B cell (primary cell): Measurements from ENCODE around the gene ATRNL1. TPM values are rescaled to one million over a fixed set of nuclear protein-coding genes. Genes with fewer than 3 reads are reported as not detected.

Experiments used
- ATAC-seq: fragments of 200-7000 bp; cut with Tn5 transposase; one replicate; pipeline ENCODE4 v1.10.0; 2021; ENCODE audit warnings: low read depth, mild to moderate bottlenecking, moderate number of reproducible peaks, moderate library complexity
- CTCF ChIA-PET: fragments of 350-600 bp; sonication (Branson Sonifier 250); formaldehyde crosslinking; loops from one replicate; lab custom pipeline; 2021; ENCODE audit warnings: antibody characterized with exemption, inconsistent platforms; lab: Charles Lee
- POLR2A ChIA-PET: fragments of 350-600 bp; sonication (Branson Sonifier 250); formaldehyde crosslinking; loops from one replicate; lab custom pipeline; 2021; ENCODE audit warnings: antibody characterized with exemption; lab: Charles Lee
- DNase-seq: peaks from one replicate; pipeline ENCODE4 v3.0.0; 2013
- H2AFZ ChIP-seq: 2 replicates; pipeline ENCODE4 v1.6.1; 2012; ENCODE audit warnings: mild to moderate bottlenecking, low read depth, low read length; ENCODE audit not compliant: insufficient read depth, poor library complexity, severe bottlenecking
- H3K27ac ChIP-seq, 2 donors: 1 replicate in 1 of 2; 2 replicates in 1 of 2; pipeline ENCODE4 v1.5.1; 2012 to 2013; ENCODE audit warnings: low read length in 2 of 2, mild to moderate bottlenecking in 2 of 2, moderate library complexity in 1 of 2
- H3K27me3 ChIP-seq, 4 experiments: fragments of 200-600 bp in 1 of 4; sonication (generic) in 1 of 4; replicated peaks in 1 of 4; 1 replicate in 2 of 4; 2 replicates in 2 of 4; pipeline versions ENCODE4 v1.6.1 to v1.7.0; 2013 to 2016; ENCODE audit warnings: low read length in 3 of 4, mild to moderate bottlenecking in 2 of 4, mixed read lengths in 1 of 4, moderate library complexity in 1 of 4; ENCODE audit not compliant: insufficient read depth in 4 of 4, control insufficient read depth in 3 of 4; ENCODE audit errors: control extremely low read depth in 1 of 4
- H3K36me3 ChIP-seq, 2 experiments: replicated peaks in 1 of 2; 1 replicate in 1 of 2; 2 replicates in 1 of 2; pipeline versions ENCODE4 v1.6.1 to v1.7.1; 2013; ENCODE audit warnings: low read length in 1 of 2; ENCODE audit not compliant: insufficient read depth in 2 of 2, control insufficient read depth in 1 of 2; ENCODE audit errors: control extremely low read depth in 1 of 2, extremely low read depth in 1 of 2
- H3K4me1 ChIP-seq, 2 donors: fragments of 200-600 bp in 1 of 2; sonication (generic) in 1 of 2; 1 replicate in 1 of 2; 2 replicates in 1 of 2; pipeline versions ENCODE4 v1.5.1 to v1.6.1; 2013 to 2017; ENCODE audit warnings: low read length in 2 of 2; ENCODE audit not compliant: control insufficient read depth in 2 of 2, insufficient read depth in 2 of 2
- H3K4me2 ChIP-seq: replicated peaks from 2 replicates; pipeline ENCODE3; 2012; ENCODE audit warnings: mild to moderate bottlenecking, low read depth, low read length; ENCODE audit not compliant: poor library complexity, severe bottlenecking
- H3K4me3 ChIP-seq, 5 experiments: fragments of 200-600 bp in 1 of 5; sonication (generic) in 1 of 5; 1 replicate in 3 of 5; 2 replicates in 2 of 5; pipeline versions ENCODE4 v1.5.1 to v1.7.0; 2011 to 2016; ENCODE audit warnings: low read length in 4 of 5, mild to moderate bottlenecking in 4 of 5, low read depth in 2 of 5, control low read depth in 1 of 5, moderate library complexity in 1 of 5; ENCODE audit not compliant: insufficient read depth in 1 of 5; ENCODE audit errors: control extremely low read depth in 1 of 5, extremely low read depth in 1 of 5
- H3K79me2 ChIP-seq: fragments of 200-600 bp; sonication (generic); one replicate; pipeline ENCODE4 v1.6.0; 2016; ENCODE audit warnings: low read length; ENCODE audit not compliant: control insufficient read depth, insufficient read depth
- H3K9ac ChIP-seq: fragments of 200-600 bp; sonication (generic); 2 replicates; pipeline ENCODE4 v1.6.1; 2017; ENCODE audit warnings: mild to moderate bottlenecking, low read length, moderate library complexity
- H3K9me3 ChIP-seq, 3 donors: one replicate each; pipeline versions ENCODE4 v1.6.1 to v1.7.1; 2013; ENCODE audit warnings: low read length in 2 of 3; ENCODE audit not compliant: control insufficient read depth in 2 of 3, insufficient read depth in 1 of 3; ENCODE audit errors: control extremely low read depth in 1 of 3
- H4K20me1 ChIP-seq: 2 replicates; pipeline ENCODE4 v1.6.0; 2012; ENCODE audit warnings: mild to moderate bottlenecking, low read length; ENCODE audit not compliant: insufficient read depth, control insufficient read depth, poor library complexity, severe bottlenecking
- H3K27ac Mint-ChIP-seq: one replicate; pipeline ENCODE4 v1.8.0; 2021; ENCODE audit warnings: mixed read lengths
- H3K27me3 Mint-ChIP-seq: one replicate; pipeline ENCODE4 v1.8.0; 2021; ENCODE audit warnings: mixed read lengths
- H3K4me1 Mint-ChIP-seq: one replicate; pipeline ENCODE4 v1.8.0; 2021; ENCODE audit warnings: mixed read lengths
- H3K4me3 Mint-ChIP-seq: one replicate; pipeline ENCODE4 v1.8.0; 2021; ENCODE audit warnings: mixed read lengths
- H3K9me3 Mint-ChIP-seq: one replicate; pipeline ENCODE4 v1.8.0; 2022; ENCODE audit warnings: mixed read lengths; ENCODE audit not compliant: insufficient read depth
- EZH2 ChIP-seq: IDR thresholded peaks from 2 replicates; pipeline ENCODE4 v1.6.1; 2012; ENCODE audit warnings: borderline replicate concordance, low read depth, mild to moderate bottlenecking, moderate library complexity, low read length; ENCODE audit not compliant: insufficient read depth, poor library complexity, severe bottlenecking
- WGBS: methylation state at CpG from one replicate; pipeline ENCODE4 v1.1.5; 2013; ENCODE audit warnings: missing lambda C conversion rate; ENCODE audit not compliant: insufficient coverage; 5-methylcytosine and 5-hydroxymethylcytosine counted together
- intact Hi-C: fragments of 100-400 bp; cut with micrococcal nuclease; formaldehyde crosslinking; loops from one replicate; pipeline ENCODE4 v1.10.0; 2022
- polyA plus RNA-seq: library from polyadenylated mRNA; depleted of rRNA; stranded (reverse); fragments of >200 nt; gene quantifications from 2 replicates; pipeline ENCODE4 v1.2.3, GENCODE V29; 2012
- total RNA-seq, 2 donors: library from RNA; stranded (reverse); fragments of 120-200 nt in 1 of 2; gene quantifications; 1 replicate in 1 of 2; 2 replicates in 1 of 2; pipeline versions ENCODE4 v1.2.3 to v1.2.4, GENCODE V29; 2013 to 2022
- TF ChIP-seq, protein P1 (sequence below): fragments of 200-600 bp; IDR thresholded peaks from one replicate; pipeline ENCODE4 v1.8.0; 2022; ENCODE audit warnings: antibody characterized with exemption, mild to moderate bottlenecking

The ATRNL1 gene
- total and polyA plus RNA-seq, 2 donors (not counting 1 experiment from before 2014, with no cell fraction given): 0.24 to 2.2 TPM

GRCh38 chr10:115066528-115066927 is 26.6 kb upstream of the ATRNL1 start:
- H3K9me3 ChIP-seq: no peaks in the 10 kb centered on the region
- H3K4me2 ChIP-seq: no peak overlapping the region
- ATAC-seq (no peak), DNase-seq (no peak)
- H2AFZ ChIP-seq: no peak overlapping the region
- TF ChIP-seq, protein P1, sequence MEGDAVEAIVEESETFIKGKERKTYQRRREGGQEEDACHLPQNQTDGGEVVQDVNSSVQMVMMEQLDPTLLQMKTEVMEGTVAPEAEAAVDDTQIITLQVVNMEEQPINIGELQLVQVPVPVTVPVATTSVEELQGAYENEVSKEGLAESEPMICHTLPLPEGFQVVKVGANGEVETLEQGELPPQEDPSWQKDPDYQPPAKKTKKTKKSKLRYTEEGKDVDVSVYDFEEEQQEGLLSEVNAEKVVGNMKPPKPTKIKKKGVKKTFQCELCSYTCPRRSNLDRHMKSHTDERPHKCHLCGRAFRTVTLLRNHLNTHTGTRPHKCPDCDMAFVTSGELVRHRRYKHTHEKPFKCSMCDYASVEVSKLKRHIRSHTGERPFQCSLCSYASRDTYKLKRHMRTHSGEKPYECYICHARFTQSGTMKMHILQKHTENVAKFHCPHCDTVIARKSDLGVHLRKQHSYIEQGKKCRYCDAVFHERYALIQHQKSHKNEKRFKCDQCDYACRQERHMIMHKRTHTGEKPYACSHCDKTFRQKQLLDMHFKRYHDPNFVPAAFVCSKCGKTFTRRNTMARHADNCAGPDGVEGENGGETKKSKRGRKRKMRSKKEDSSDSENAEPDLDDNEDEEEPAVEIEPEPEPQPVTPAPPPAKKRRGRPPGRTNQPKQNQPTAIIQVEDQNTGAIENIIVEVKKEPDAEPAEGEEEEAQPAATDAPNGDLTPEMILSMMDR: no peak
- no peak for TF ChIP-seq EZH2
- Mint-ChIP-seq H3K27me3 (peaks cover 24% of the 10 kb centered on the region), H3K27ac (no peak overlapping the region), H3K9me3 (no peaks in the 10 kb centered on the region), H3K4me3 (no peak overlapping the region), H3K4me1 (peaks cover 17% of the 10 kb centered on the region)
- H3K4me3 ChIP-seq: no peak overlapping the region
- no peaks in the 10 kb centered on the region for H3K36me3 ChIP-seq
- H3K9ac ChIP-seq: no peak overlapping the region
- ChIA-PET POLR2A (no interaction called here), CTCF (no interaction called here)
- intact Hi-C loops: no loop called here
- no peak overlapping the region for H3K27ac ChIP-seq
- H3K79me2 ChIP-seq: no peaks in the 10 kb centered on the region
- WGBS: 83% methylated on average over 1 of the region's 1 CpG
- no peaks in the 10 kb centered on the region for H4K20me1 ChIP-seq
- H3K4me1 ChIP-seq: peaks cover 11 to 13% of the 10 kb centered on the region in 2 donors
- H3K27me3 ChIP-seq: peaks cover 0 to 3% (median 0%) of the 10 kb centered on the region in 4 experiments

DNA sequence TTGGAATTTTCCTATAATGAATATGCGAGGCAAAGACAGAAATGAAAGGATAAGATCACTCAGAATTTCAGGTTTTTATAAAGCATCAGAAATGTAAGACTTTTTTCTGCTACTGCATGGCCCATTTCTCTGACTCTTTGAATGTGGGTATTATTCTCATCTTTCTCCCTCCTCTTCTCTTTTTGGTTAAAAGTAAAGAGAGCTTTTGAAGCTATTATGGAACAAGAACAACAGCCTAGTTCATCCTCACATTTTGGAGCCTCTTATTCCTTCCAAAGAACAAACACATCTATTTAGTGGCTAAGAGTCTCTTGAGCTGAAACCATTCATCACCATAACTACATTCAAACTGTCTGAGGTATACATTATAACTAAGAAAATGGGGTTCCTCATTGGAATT is 19.4 kb upstream of the ATRNL1 start:
- no peak overlapping the region for H3K4me2 ChIP-seq
- peaks cover 4% of the 10 kb centered on the region for H3K9me3 Mint-ChIP-seq
- H3K4me1 Mint-ChIP-seq: no peaks in the 10 kb centered on the region
- ChIA-PET CTCF (no interaction called here), POLR2A (no interaction called here)
- DNase-seq (no peak), ATAC-seq (no peak)
- no peak overlapping the region for H3K4me3 ChIP-seq
- TF ChIP-seq, protein P1: no peak
- no peak for TF ChIP-seq EZH2
- H2AFZ ChIP-seq: no peak overlapping the region
- peaks cover 0 to 4% (median 0%) of the 10 kb centered on the region in 4 experiments for H3K27me3 ChIP-seq
- H3K27ac ChIP-seq: no peak overlapping the region
- no peaks in the 10 kb centered on the region for H4K20me1 ChIP-seq
- no peak overlapping the region for H3K9ac ChIP-seq
- H3K27me3 Mint-ChIP-seq: peaks cover 29% of the 10 kb centered on the region
- no peaks in the 10 kb centered on the region for H3K4me1 ChIP-seq
- no peak overlapping the region for H3K4me3 Mint-ChIP-seq
- H3K27ac Mint-ChIP-seq: no peak overlapping the region
- H3K9me3 ChIP-seq: peaks cover 0 to 3% (median 2%) of the 10 kb centered on the region in 3 donors
- H3K36me3 ChIP-seq: no peaks in the 10 kb centered on the region
- WGBS: no CpG with 5 or more reads among the region's 1 CpG
- no peaks in the 10 kb centered on the region for H3K79me2 ChIP-seq
- intact Hi-C loops: no loop called here
